Stomach (tissue), 9 donors: ENCODE data around the gene URAD. TPM values are rescaled to one million over a fixed set of nuclear protein-coding genes. Genes with fewer than 3 reads are reported as not detected.
"Not testable (repeated sequence)": the region's sequence is repeated elsewhere in the genome, so short reads cannot be mapped to it uniquely, and the experiment has no call there.

Source experiments
- DNase-seq, 2 donors: peaks; one replicate each; pipeline versions ENCODE4 v3.0.0 to v3.0.0-alpha.2; 2013 to 2019
- H3K27ac ChIP-seq, 5 donors: fragments of 200-600 bp in 4 of 5; sonication (generic) in 4 of 5; one replicate each; pipeline ENCODE4 v1.5.1; 2013 to 2019; ENCODE audit warnings: mild to moderate bottlenecking in 1 of 5, moderate library complexity in 1 of 5
- H3K27me3 ChIP-seq, 3 donors: fragments of 200-600 bp; sonication (generic); one replicate each; pipeline ENCODE4 v1.5.1; 2017 to 2019; ENCODE audit warnings: mixed run types in 1 of 3
- H3K36me3 ChIP-seq, 4 donors: fragments of 200-600 bp; sonication (generic); 1 replicate in 3 of 4; 2 replicates in 1 of 4; pipeline ENCODE4 v1.5.1; 2016 to 2019
- H3K4me1 ChIP-seq, 4 donors: fragments of 200-600 bp; sonication (generic); one replicate each; pipeline ENCODE4 v1.5.1; 2016 to 2019
- H3K4me3 ChIP-seq, 4 donors: fragments of 200-600 bp; sonication (generic) in 3 of 4; one replicate each; pipeline ENCODE4 v1.5.1; 2016 to 2019; ENCODE audit warnings: mild to moderate bottlenecking in 1 of 4
- H3K9me3 ChIP-seq, 4 donors: fragments of 200-600 bp; sonication (generic); one replicate each; pipeline ENCODE4 v1.5.1; 2016 to 2019
- CTCF ChIP-seq, 7 experiments: fragments of 450-650 bp in 4 of 7; fragments of 200-600 bp in 3 of 7; sonication (generic) in 3 of 7; IDR thresholded peaks; one replicate each; pipeline ENCODE4 v1.5.1; 2016 to 2019; ENCODE audit warnings: antibody characterized with exemption in 7 of 7, control low read depth in 2 of 7, mild to moderate bottlenecking in 1 of 7
- EP300 ChIP-seq: sonication (generic); formaldehyde crosslinking; IDR thresholded peaks from one replicate; pipeline ENCODE4 v1.6.1; 2017; ENCODE audit warnings: antibody characterized with exemption
- POLR2A ChIP-seq, 4 donors: fragments of 450-650 bp; IDR thresholded peaks; one replicate each; pipeline ENCODE4 v1.6.1; 2016; ENCODE audit warnings: antibody characterized with exemption in 4 of 4, control low read depth in 2 of 4, mild to moderate bottlenecking in 1 of 4, moderate library complexity in 1 of 4
- POLR2AphosphoS5 ChIP-seq, 3 donors: sonication (generic); formaldehyde crosslinking; IDR thresholded peaks; one replicate each; pipeline ENCODE4 v1.6.1; 2016; ENCODE audit warnings: antibody characterized with exemption in 3 of 3
- WGBS, 5 donors: extraction: QIAGEN DNeasy Blood & Tissue Kit in 3 of 5; methylation state at CpG; one replicate each; pipeline versions ENCODE4 v1.1.5 to v1.1.7; 2013 to 2018; 5-methylcytosine and 5-hydroxymethylcytosine counted together
- intact Hi-C: fragments of 100-400 bp; cut with DNase I; formaldehyde crosslinking; loops from one replicate; pipeline ENCODE4 v1.15.1; 2023; ENCODE audit warnings: low total_unique reads
- polyA plus RNA-seq, 3 donors: library from polyadenylated mRNA; stranded (reverse); fragments of 200-250 nt; gene quantifications; one replicate each; pipeline ENCODE4 v1.2.3, GENCODE V29; 2013
- total RNA-seq, 5 donors: library from RNA; depleted of rRNA; stranded (reverse); fragments of >200 nt; gene quantifications; one replicate each; pipeline versions ENCODE4 v1.1.0 to v1.2.3, GENCODE V29; 2014 to 2016
- donor health status: healthy with polysubstance abuse.
- donor health status: Bipolar disorder and iron deficiency.
- donor health status: healthy.

The URAD gene
- total and polyA plus RNA-seq, 8 donors = 0.13 to 165 (median 1.1) TPM; not detected in 5

GRCh38 chr13:28012383-28012782 lies 23.9 kb upstream of the URAD start:
- intact Hi-C loops = no loop called here
- H3K27me3 ChIP-seq = peaks cover 0 to 46% (median 0%) of the 10 kb centered on the region in 3 donors

GRCh38 chr13:28010046-28010445 lies 21.6 kb upstream of the URAD start:
- intact Hi-C loops = no loop called here
- 68 to 78% (median 74%) methylated on average over 5 of the region's 5 CpGs for WGBS, 5 donors
- TF ChIP-seq POLR2AphosphoS5 (IDR thresholded peaks at IDR 0.05) (no peak), CTCF (IDR thresholded peaks at IDR 0.05) (no peak), POLR2A (IDR thresholded peaks at IDR 0.05) (no peak), EP300 (no peak)
- H3K36me3 ChIP-seq = no peaks in the 10 kb centered on the region
- peaks cover 0 to 46% (median 0%) of the 10 kb centered on the region in 3 donors for H3K27me3 ChIP-seq
- no peaks in the 10 kb centered on the region for H3K4me1 ChIP-seq
- no peak overlapping the region for H3K27ac ChIP-seq
- no peaks in the 10 kb centered on the region for H3K9me3 ChIP-seq
- no peak for DNase-seq
- H3K4me3 ChIP-seq = no peak overlapping the region

More at GRCh38 chr13:28012383-28012782, 23.9 kb upstream of the URAD start:
- TF ChIP-seq EP300 (no peak), CTCF (IDR thresholded peaks at IDR 0.05) (no peak), POLR2A (IDR thresholded peaks at IDR 0.05) (no peak), POLR2AphosphoS5 (IDR thresholded peaks at IDR 0.05) (no peak)
- no peaks in the 10 kb centered on the region for H3K4me1 ChIP-seq
- H3K36me3 ChIP-seq = no peaks in the 10 kb centered on the region
- H3K4me3 ChIP-seq = no peak overlapping the region
- H3K9me3 ChIP-seq = no peaks in the 10 kb centered on the region
- no peak for DNase-seq
- WGBS, 5 donors = 82 to 89% (median 85%) methylated on average over 4 of the region's 4 CpGs
- H3K27ac ChIP-seq = no peak overlapping the region

- 93 to 95% (median 93%) methylated on average over 13 of the region's 13 CpGs for WGBS, 5 donors
- H3K4me3 ChIP-seq, intact Hi-C loops: not testable (repeated sequence)
Measured at GRCh38 chr13:28005016-28005415, 16.5 kb upstream of the URAD start.

GRCh38 chr13:28002886-28003698 lies 14.6 kb upstream of the URAD start:
- no peaks in the 10 kb centered on the region for H3K27me3 ChIP-seq
- peak in 1 of 2 donors; percentile 44 for DNase-seq
- no peak for TF ChIP-seq CTCF (IDR thresholded peaks at IDR 0.05)
- no peak for TF ChIP-seq POLR2A (IDR thresholded peaks at IDR 0.05)
- TF ChIP-seq POLR2AphosphoS5 (IDR thresholded peaks at IDR 0.05) = no peak
- TF ChIP-seq EP300 = no peak
- H3K4me3 ChIP-seq = no peak overlapping the region
- no peaks in the 10 kb centered on the region for H3K36me3 ChIP-seq
- H3K27ac ChIP-seq = no peak overlapping the region
- no peaks in the 10 kb centered on the region for H3K9me3 ChIP-seq
- no peaks in the 10 kb centered on the region for H3K4me1 ChIP-seq
- intact Hi-C loops = no loop called here
- WGBS, 5 donors = 75 to 88% (median 81%) methylated on average over 6 of the region's 6 CpGs

More at GRCh38 chr13:28005016-28005415, 16.5 kb upstream of the URAD start:
- H3K9me3 ChIP-seq, H3K27me3 ChIP-seq, DNase-seq, H3K27ac ChIP-seq, H3K36me3 ChIP-seq, H3K4me1 ChIP-seq: not testable (repeated sequence)

GRCh38 chr13:28001837-28002473 lies 13.5 kb upstream of the URAD start:
- no peak for TF ChIP-seq POLR2AphosphoS5 (IDR thresholded peaks at IDR 0.05)
- TF ChIP-seq CTCF (IDR thresholded peaks at IDR 0.05) = no peak
- TF ChIP-seq POLR2A (IDR thresholded peaks at IDR 0.05) = no peak
- no peak for TF ChIP-seq EP300
- DNase-seq = no peak
- intact Hi-C loops = no loop called here
- H3K4me1 ChIP-seq = no peaks in the 10 kb centered on the region
- H3K4me3 ChIP-seq = no peak overlapping the region
- 67 to 86% (median 83%) methylated on average over 13 to 20 of the region's 20 CpGs for WGBS, 5 donors
- H3K36me3 ChIP-seq = no peaks in the 10 kb centered on the region
- H3K27ac ChIP-seq = no peak overlapping the region
- no peaks in the 10 kb centered on the region for H3K27me3 ChIP-seq
- no peaks in the 10 kb centered on the region for H3K9me3 ChIP-seq
